Gastrocnemius medialis (tissue), 4 donors: ENCODE data around the gene SPTBN1. TPM values are rescaled to one million over a fixed set of nuclear protein-coding genes. Genes with fewer than 3 reads are reported as not detected.
A peak's percentile ranks its signal among the peaks of the same experiment; 100 is the strongest.

ENCODE experiments used
- ATAC-seq, 2 donors: fragments of 150-250 bp; one replicate each; pipeline ENCODE4 v1.9.1; 2016
- DNase-seq, 2 donors: peaks; one replicate each; pipeline ENCODE4 v3.0.0-alpha.2; 2019
- H3K27ac ChIP-seq, 4 donors: fragments of 200-600 bp; sonication (generic); 1 replicate in 1 of 4; 2 replicates in 3 of 4; pipeline ENCODE4 v1.5.1; 2016 to 2018; ENCODE audit warnings: mild to moderate bottlenecking in 2 of 4, moderate library complexity in 1 of 4
- H3K27me3 ChIP-seq, 3 donors: fragments of 200-600 bp; sonication (generic) in 2 of 3; 1 replicate in 1 of 3; 2 replicates in 2 of 3; pipeline versions ENCODE4 v1.5.1 to v1.6.0; 2016 to 2019; ENCODE audit warnings: mild to moderate bottlenecking in 1 of 3, moderate library complexity in 1 of 3
- H3K36me3 ChIP-seq, 2 donors: fragments of 200-600 bp; sonication (generic) in 1 of 2; one replicate each; pipeline ENCODE4 v1.5.1; 2017 to 2018
- H3K4me1 ChIP-seq, 2 donors: fragments of 200-600 bp; sonication (generic) in 1 of 2; one replicate each; pipeline ENCODE4 v1.5.1; 2016 to 2017; ENCODE audit warnings: mild to moderate bottlenecking in 2 of 2
- H3K4me3 ChIP-seq, 4 donors: fragments of 200-600 bp; sonication (generic) in 3 of 4; 1 replicate in 1 of 4; 2 replicates in 3 of 4; pipeline ENCODE4 v1.5.1; 2016 to 2019; ENCODE audit warnings: mild to moderate bottlenecking in 2 of 4
- H3K9me3 ChIP-seq, 3 donors: fragments of 200-600 bp; sonication (generic) in 2 of 3; 1 replicate in 1 of 3; 2 replicates in 2 of 3; pipeline ENCODE4 v1.5.1; 2016 to 2019
- CTCF ChIP-seq, 5 experiments: fragments of 450-650 bp in 3 of 5; fragments of 200-600 bp in 2 of 5; sonication (generic) in 2 of 5; IDR thresholded peaks in 4 of 5; conservative IDR thresholded peaks in 1 of 5; 1 replicate in 4 of 5; 2 replicates in 1 of 5; pipeline ENCODE4 v1.5.1; 2016 to 2019; ENCODE audit warnings: antibody characterized with exemption in 5 of 5, mild to moderate bottlenecking in 3 of 5, moderate library complexity in 3 of 5
- POLR2A ChIP-seq, 2 donors: fragments of 450-650 bp; IDR thresholded peaks; one replicate each; pipeline ENCODE4 v1.6.1; 2017; ENCODE audit warnings: antibody characterized with exemption in 2 of 2, mild to moderate bottlenecking in 2 of 2, moderate library complexity in 2 of 2
- in situ Hi-C, 4 donors: fragments of 200-750 bp; cut with MboI; loops; one replicate each; pipeline versions ENCODE4 v1.15.0 to v1.8.0; 2017; ENCODE audit warnings: low sequenced_read_pairs in 4 of 4
- intact Hi-C: fragments of 100-400 bp; cut with DNase I; formaldehyde crosslinking; loops from one replicate; pipeline ENCODE4 v1.15.1; 2023; ENCODE audit warnings: low total_unique reads
- total RNA-seq, 4 donors: library from RNA; depleted of rRNA; stranded (reverse); fragments of >200 nt; gene quantifications; one replicate each; pipeline versions ENCODE4 v1.1.0 to v1.2.3, GENCODE V29; 2016

Gene SPTBN1
- total RNA-seq, 4 donors from 2014 or later = 107 to 191 (median 119) TPM

- ATAC-seq (no peak), DNase-seq (no peak)
- Histone ChIP-seq H3K27me3 (no peaks in the 10 kb centered on the region), H3K4me1 (peaks cover 50 to 55% of the 10 kb centered on the region in 2 donors), H3K4me3 (no peak overlapping the region), H3K27ac (peak overlapping the region in 3 of 4 donors; percentile 41 to 63 (median 54)), H3K9me3 (no peaks in the 10 kb centered on the region), H3K36me3 (peaks cover 0 to 1% of the 10 kb centered on the region in 2 donors)
- in situ Hi-C loops (no loop called here), intact Hi-C loops (no loop called here)
- TF ChIP-seq POLR2A (IDR thresholded peaks at IDR 0.05) (no peak), CTCF (IDR thresholded peaks at IDR 0.05 in 4 of 5, conservative IDR thresholded peaks at IDR 0.05 in 1 of 5) (no peak)
Observed at GRCh38 chr2:54611830-54612545, 155.9 kb downstream of the SPTBN1 start.

DNA sequence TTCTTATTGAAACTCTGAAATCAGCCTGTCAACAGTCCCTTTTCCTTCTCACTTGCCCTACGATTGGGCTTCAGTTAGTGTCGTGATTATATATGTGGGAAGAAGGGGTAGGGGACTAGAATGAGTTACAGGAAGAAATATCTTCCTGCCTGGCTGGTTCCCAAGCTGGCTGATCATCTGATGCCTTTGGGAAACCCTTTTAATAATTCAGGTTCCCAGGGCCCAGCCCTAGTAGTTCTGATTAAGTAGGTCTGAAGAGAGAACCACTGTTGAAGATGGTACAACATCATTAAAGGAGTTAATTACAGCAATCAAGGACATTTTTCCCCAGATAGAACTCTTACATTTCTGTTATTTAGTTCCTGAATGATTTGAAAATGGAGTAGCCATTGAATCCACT, 157.3 kb downstream of the SPTBN1 start:
- peaks cover 0 to 14% of the 10 kb centered on the region in 2 donors for H3K36me3 ChIP-seq
- intact Hi-C loops = no loop called here
- H3K27ac ChIP-seq = peak overlapping the region; percentile 41 to 63 (median 53)

GRCh38 chr2:54613794-54614257, 157.7 kb downstream of the SPTBN1 start:
- Histone ChIP-seq H3K4me1 (peaks cover 65 to 70% of the 10 kb centered on the region in 2 donors), H3K9me3 (no peaks in the 10 kb centered on the region), H3K36me3 (peaks cover 0 to 17% of the 10 kb centered on the region in 2 donors), H3K27ac (peak overlapping the region; percentile 41 to 63 (median 53)), H3K4me3 (no peak overlapping the region), H3K27me3 (no peaks in the 10 kb centered on the region)
- no peak for TF ChIP-seq POLR2A (IDR thresholded peaks at IDR 0.05)
- TF ChIP-seq CTCF (IDR thresholded peaks at IDR 0.05 in 4 of 5, conservative IDR thresholded peaks at IDR 0.05 in 1 of 5) = no peak
- ATAC-seq (no peak), DNase-seq (no peak)
- in situ Hi-C loops = no loop called here
- intact Hi-C loops = no loop called here

More for the DNA sequence above, 157.3 kb downstream of the SPTBN1 start:
- Histone ChIP-seq H3K4me1 (peaks cover 63 to 66% of the 10 kb centered on the region in 2 donors), H3K9me3 (no peaks in the 10 kb centered on the region), H3K4me3 (no peak overlapping the region), H3K27me3 (no peaks in the 10 kb centered on the region)
- in situ Hi-C loops = no loop called here
- TF ChIP-seq CTCF (IDR thresholded peaks at IDR 0.05 in 4 of 5, conservative IDR thresholded peaks at IDR 0.05 in 1 of 5) (no peak), POLR2A (IDR thresholded peaks at IDR 0.05) (no peak)
- DNase-seq = no peak
- no peak for ATAC-seq

- Histone ChIP-seq H3K4me1 (peaks cover 65 to 74% of the 10 kb centered on the region in 2 donors), H3K9me3 (no peaks in the 10 kb centered on the region), H3K36me3 (peaks cover 0 to 20% of the 10 kb centered on the region in 2 donors), H3K27me3 (no peaks in the 10 kb centered on the region), H3K4me3 (no peak overlapping the region), H3K27ac (peak overlapping the region in 1 of 4 donors; percentile 63)
- no peak for TF ChIP-seq POLR2A (IDR thresholded peaks at IDR 0.05)
- no peak for TF ChIP-seq CTCF (IDR thresholded peaks at IDR 0.05 in 4 of 5, conservative IDR thresholded peaks at IDR 0.05 in 1 of 5)
- DNase-seq (no peak), ATAC-seq (no peak)
- in situ Hi-C loops (no loop called here), intact Hi-C loops (no loop called here)
Observed at GRCh38 chr2:54614819-54615218, 158.7 kb downstream of the SPTBN1 start.
